ENCODE measurements around the gene CIZ1.
"Not testable (repeated sequence)": the region's sequence is repeated elsewhere in the genome, so short reads cannot be mapped to it uniquely, and the experiment has no call there.

CIZ1 gene

GRCh38 chr9:128191406-128192046 is at the start of gene CIZ1:
Gene CIZ1 (minus strand): TSS chr9:128191572. CDS start chr9:128190857, 715 bp downstream.
- Histone ChIP-seq H3K4me3 (ENCODE audit: low read depth in 1 of 2, low read length in 2 of 2) (peak within 1 kb of the TSS; percentile 76 to 84), H3K27ac (ENCODE audit: low read length) (peak within 1 kb of the TSS; percentile 67), H3K27me3 (ENCODE audit: low read depth, low read length) (no peaks in the 10 kb centered on the region), H3K9me3 (ENCODE audit: control insufficient read depth in 1 of 2, low read length in 2 of 2) (no peaks in the 10 kb centered on the region), H3K4me1 (ENCODE audit: control insufficient read depth in 1 of 2, insufficient read depth in 2 of 2, low read length in 2 of 2) (peaks cover 0 to 12% of the 10 kb centered on the region in 2 donors), H3K36me3 (ENCODE audit: control insufficient read depth in 1 of 2, insufficient read depth in 2 of 2, low read length in 2 of 2) (peaks cover 0 to 9% of the 10 kb centered on the region in 2 donors)

- Histone ChIP-seq H3K27ac (ENCODE audit: low read length) (no peak overlapping the region), H3K9me3 (ENCODE audit: control insufficient read depth in 1 of 2, low read length in 2 of 2) (no peaks in the 10 kb centered on the region), H3K4me3 (ENCODE audit: low read depth in 1 of 2, low read length in 2 of 2) (no peak overlapping the region), H3K27me3 (ENCODE audit: low read depth, low read length) (no peaks in the 10 kb centered on the region), H3K4me1 (ENCODE audit: control insufficient read depth in 1 of 2, insufficient read depth in 2 of 2, low read length in 2 of 2) (no peaks in the 10 kb centered on the region), H3K36me3 (ENCODE audit: control insufficient read depth in 1 of 2, insufficient read depth in 2 of 2, low read length in 2 of 2) (no peaks in the 10 kb centered on the region)
Measured at GRCh38 chr9:128233817-128234406, 42.5 kb upstream of the CIZ1 start.

- Histone ChIP-seq H3K9me3 (ENCODE audit: control insufficient read depth in 1 of 2, low read length in 2 of 2) (no peaks in the 10 kb centered on the region), H3K27me3 (ENCODE audit: low read depth, low read length) (no peaks in the 10 kb centered on the region), H3K4me3 (ENCODE audit: low read depth in 1 of 2, low read length in 2 of 2) (no peak overlapping the region), H3K4me1 (ENCODE audit: control insufficient read depth in 1 of 2, insufficient read depth in 2 of 2, low read length in 2 of 2) (no peaks in the 10 kb centered on the region), H3K36me3 (ENCODE audit: control insufficient read depth in 1 of 2, insufficient read depth in 2 of 2, low read length in 2 of 2) (no peaks in the 10 kb centered on the region), H3K27ac (ENCODE audit: low read length) (no peak overlapping the region)
Measured at GRCh38 chr9:128232528-128233428, 41.4 kb upstream of the CIZ1 start.

- no peaks in the 10 kb centered on the region for H3K9me3 ChIP-seq (ENCODE audit: control insufficient read depth in 1 of 2, low read length in 2 of 2)
- peak overlapping the region; percentile 25 for H3K27ac ChIP-seq (ENCODE audit: low read length)
- no peak overlapping the region for H3K4me3 ChIP-seq (ENCODE audit: low read depth in 1 of 2, low read length in 2 of 2)
- H3K27me3 ChIP-seq (ENCODE audit: low read depth, low read length) = no peaks in the 10 kb centered on the region
- no peaks in the 10 kb centered on the region for H3K4me1 ChIP-seq (ENCODE audit: control insufficient read depth in 1 of 2, insufficient read depth in 2 of 2, low read length in 2 of 2)
- H3K36me3 ChIP-seq (ENCODE audit: control insufficient read depth in 1 of 2, insufficient read depth in 2 of 2, low read length in 2 of 2) = no peaks in the 10 kb centered on the region
Measured at GRCh38 chr9:128231638-128232527, 40.5 kb upstream of the CIZ1 start.

GRCh38 chr9:128230897-128231296 is 39.5 kb upstream of the CIZ1 start:
- not testable (repeated sequence) for H3K27ac ChIP-seq (ENCODE audit: low read length); H3K36me3 ChIP-seq (ENCODE audit: control insufficient read depth in 1 of 2, insufficient read depth in 2 of 2, low read length in 2 of 2); H3K4me1 ChIP-seq (ENCODE audit: control insufficient read depth in 1 of 2, insufficient read depth in 2 of 2, low read length in 2 of 2); H3K9me3 ChIP-seq (ENCODE audit: control insufficient read depth in 1 of 2, low read length in 2 of 2); H3K27me3 ChIP-seq (ENCODE audit: low read depth, low read length); H3K4me3 ChIP-seq (ENCODE audit: low read depth in 1 of 2, low read length in 2 of 2)

GRCh38 chr9:128226412-128226801 is 35.0 kb upstream of the CIZ1 start:
- H3K27ac ChIP-seq (ENCODE audit: low read length) = no peak overlapping the region
- H3K27me3 ChIP-seq (ENCODE audit: low read depth, low read length) = no peaks in the 10 kb centered on the region
- H3K36me3 ChIP-seq (ENCODE audit: control insufficient read depth in 1 of 2, insufficient read depth in 2 of 2, low read length in 2 of 2) = peaks cover 0 to 8% of the 10 kb centered on the region in 2 donors
- H3K4me1 ChIP-seq (ENCODE audit: control insufficient read depth in 1 of 2, insufficient read depth in 2 of 2, low read length in 2 of 2) = no peaks in the 10 kb centered on the region
- H3K9me3 ChIP-seq (ENCODE audit: control insufficient read depth in 1 of 2, low read length in 2 of 2) = no peaks in the 10 kb centered on the region
- H3K4me3 ChIP-seq (ENCODE audit: low read depth in 1 of 2, low read length in 2 of 2) = no peak overlapping the region

GRCh38 chr9:128225770-128226411 is 34.5 kb upstream of the CIZ1 start:
- Histone ChIP-seq H3K9me3 (ENCODE audit: control insufficient read depth in 1 of 2, low read length in 2 of 2) (no peaks in the 10 kb centered on the region), H3K4me3 (ENCODE audit: low read depth in 1 of 2, low read length in 2 of 2) (no peak overlapping the region), H3K27me3 (ENCODE audit: low read depth, low read length) (no peaks in the 10 kb centered on the region), H3K4me1 (ENCODE audit: control insufficient read depth in 1 of 2, insufficient read depth in 2 of 2, low read length in 2 of 2) (no peaks in the 10 kb centered on the region), H3K27ac (ENCODE audit: low read length) (no peak overlapping the region), H3K36me3 (ENCODE audit: control insufficient read depth in 1 of 2, insufficient read depth in 2 of 2, low read length in 2 of 2) (peaks cover 0 to 8% of the 10 kb centered on the region in 2 donors)

- no peak overlapping the region for H3K4me3 ChIP-seq (ENCODE audit: low read depth in 1 of 2, low read length in 2 of 2)
- H3K27me3 ChIP-seq (ENCODE audit: low read depth, low read length) = no peaks in the 10 kb centered on the region
- no peaks in the 10 kb centered on the region for H3K9me3 ChIP-seq (ENCODE audit: control insufficient read depth in 1 of 2, low read length in 2 of 2)
- H3K4me1 ChIP-seq (ENCODE audit: control insufficient read depth in 1 of 2, insufficient read depth in 2 of 2, low read length in 2 of 2) = no peaks in the 10 kb centered on the region
- H3K36me3 ChIP-seq (ENCODE audit: control insufficient read depth in 1 of 2, insufficient read depth in 2 of 2, low read length in 2 of 2) = peaks cover 0 to 8% of the 10 kb centered on the region in 2 donors
- no peak overlapping the region for H3K27ac ChIP-seq (ENCODE audit: low read length)
Measured at GRCh38 chr9:128224877-128225276, 33.5 kb upstream of the CIZ1 start.

- Histone ChIP-seq H3K36me3 (ENCODE audit: control insufficient read depth in 1 of 2, insufficient read depth in 2 of 2, low read length in 2 of 2) (peaks cover 0 to 8% of the 10 kb centered on the region in 2 donors), H3K27ac (ENCODE audit: low read length) (no peak overlapping the region), H3K4me1 (ENCODE audit: control insufficient read depth in 1 of 2, insufficient read depth in 2 of 2, low read length in 2 of 2) (peaks cover 2 to 9% of the 10 kb centered on the region in 2 donors)
Measured at GRCh38 chr9:128222880-128223670, 31.7 kb upstream of the CIZ1 start.

GRCh38 chr9:128222026-128222425 is 30.7 kb upstream of the CIZ1 start:
- H3K27ac ChIP-seq (ENCODE audit: low read length) = no peak overlapping the region
- no peak overlapping the region for H3K4me3 ChIP-seq (ENCODE audit: low read depth in 1 of 2, low read length in 2 of 2)
- H3K27me3 ChIP-seq (ENCODE audit: low read depth, low read length) = no peaks in the 10 kb centered on the region
- H3K4me1 ChIP-seq (ENCODE audit: control insufficient read depth in 1 of 2, insufficient read depth in 2 of 2, low read length in 2 of 2) = peaks cover 4 to 13% of the 10 kb centered on the region in 2 donors
- H3K9me3 ChIP-seq (ENCODE audit: control insufficient read depth in 1 of 2, low read length in 2 of 2) = no peaks in the 10 kb centered on the region
- H3K36me3 ChIP-seq (ENCODE audit: control insufficient read depth in 1 of 2, insufficient read depth in 2 of 2, low read length in 2 of 2) = peaks cover 0 to 8% of the 10 kb centered on the region in 2 donors

More at GRCh38 chr9:128222880-128223670, 31.7 kb upstream of the CIZ1 start:
- no peak overlapping the region for H3K4me3 ChIP-seq (ENCODE audit: low read depth in 1 of 2, low read length in 2 of 2)
- H3K9me3 ChIP-seq (ENCODE audit: control insufficient read depth in 1 of 2, low read length in 2 of 2) = no peaks in the 10 kb centered on the region
- H3K27me3 ChIP-seq (ENCODE audit: low read depth, low read length) = no peaks in the 10 kb centered on the region
